ENCODE measurements around the gene GAS2. TPM values are rescaled to one million over a fixed set of nuclear protein-coding genes. Genes with fewer than 3 reads are reported as not detected.

The GAS2 gene
- polyA plus RNA-seq, 1 donor = 6.0 TPM

DNA sequence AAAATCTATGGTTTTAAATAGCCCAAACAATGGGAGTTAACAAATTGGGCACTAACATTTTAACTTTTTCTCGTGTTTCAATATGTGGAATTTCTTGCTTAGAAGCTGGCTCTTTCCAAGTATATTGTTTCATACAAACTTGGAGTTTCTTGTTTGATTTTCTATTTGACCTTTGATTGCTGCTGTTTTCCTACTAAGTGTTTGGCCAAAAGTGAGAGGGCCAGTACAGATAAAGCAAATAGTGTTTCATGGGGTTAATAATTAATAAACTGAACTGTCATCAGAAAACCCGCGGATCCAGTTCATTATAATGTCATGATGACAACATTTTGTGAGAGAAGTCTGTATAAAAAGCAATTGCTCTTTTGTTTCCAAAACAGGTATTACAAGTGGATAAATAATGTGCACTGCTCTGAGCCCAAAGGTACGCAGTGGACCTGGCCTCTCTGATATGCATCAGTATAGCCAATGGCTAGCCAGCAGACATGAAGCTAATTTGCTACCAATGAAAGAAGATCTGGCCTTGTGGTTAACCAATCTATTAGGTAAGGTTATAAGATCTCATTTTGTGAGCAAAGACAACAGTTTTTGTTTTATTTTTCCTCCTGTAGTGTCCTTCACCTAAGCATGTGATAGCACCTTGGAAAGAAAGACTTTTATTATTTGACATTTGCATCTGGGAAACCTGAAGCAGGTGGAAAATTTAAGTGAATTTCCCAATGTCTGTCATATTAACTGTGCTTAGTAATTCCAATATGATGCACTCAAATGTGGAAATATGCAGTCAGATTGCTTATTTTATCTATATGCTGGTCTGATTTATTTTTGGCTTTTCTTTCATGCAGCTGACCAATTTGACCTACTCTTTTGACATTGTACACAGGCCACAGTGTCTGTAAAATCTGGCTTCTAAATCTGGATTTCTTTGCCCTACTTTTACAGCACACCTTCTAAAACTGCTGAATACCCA lies 8.3 kb downstream of the GAS2 start:
- no peak for DNase-seq

DNA sequence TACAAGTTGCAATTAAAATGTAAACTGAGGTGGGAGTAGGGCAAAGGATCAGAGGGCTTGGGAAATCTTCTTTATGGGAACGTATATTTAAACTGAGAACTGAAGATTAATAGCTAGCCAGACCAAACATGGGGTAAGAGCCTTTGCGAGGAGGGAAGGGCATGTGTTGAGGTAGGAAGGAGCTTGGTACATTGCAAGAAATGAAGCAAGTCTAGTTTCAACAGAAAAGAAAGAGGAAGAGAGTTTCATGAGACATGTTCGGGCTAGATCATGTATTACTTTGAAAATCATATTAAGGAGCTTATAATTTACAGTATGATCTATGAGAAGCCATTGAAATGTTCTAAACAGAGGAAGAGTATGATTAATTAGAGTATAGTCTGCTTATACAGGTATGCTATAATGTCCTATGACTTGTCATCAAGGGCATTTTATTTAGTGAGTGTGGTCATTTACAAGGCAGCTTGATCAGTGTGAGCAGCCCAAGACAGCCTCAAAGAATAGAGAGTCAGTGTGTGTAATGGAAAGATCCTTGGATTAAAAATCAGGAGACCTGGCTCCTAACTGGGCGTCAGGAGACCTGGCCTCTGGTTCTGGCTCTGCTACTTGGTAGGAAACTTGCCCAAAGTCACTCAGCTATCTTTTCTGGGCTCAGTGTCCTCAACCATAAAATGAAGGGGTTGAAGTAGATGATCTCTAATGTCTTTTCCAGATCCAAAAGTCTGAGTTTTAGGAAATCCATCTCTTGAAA lies 10.9 kb downstream of the GAS2 start:
- DNase-seq = peak; percentile 77

DNA sequence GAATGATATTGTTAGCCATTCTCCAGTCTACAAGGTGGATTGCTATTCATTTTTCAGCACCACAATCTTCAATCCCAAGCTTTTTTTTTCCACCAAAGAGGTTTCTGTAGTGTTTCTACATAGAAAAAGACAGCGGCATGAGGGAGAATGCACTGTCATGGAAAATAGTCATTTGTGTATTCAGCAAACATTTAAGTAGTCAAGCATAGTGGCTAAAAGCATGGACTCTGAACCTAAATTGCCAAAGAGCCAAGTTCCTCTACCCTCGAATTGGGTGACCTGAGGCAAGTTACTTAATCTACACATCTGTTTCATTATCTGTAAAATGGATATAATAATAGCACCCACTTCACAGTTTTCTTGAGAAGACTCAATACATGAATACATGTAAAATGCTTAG lies 14.2 kb downstream of the GAS2 start:
- no peak for DNase-seq

DNA sequence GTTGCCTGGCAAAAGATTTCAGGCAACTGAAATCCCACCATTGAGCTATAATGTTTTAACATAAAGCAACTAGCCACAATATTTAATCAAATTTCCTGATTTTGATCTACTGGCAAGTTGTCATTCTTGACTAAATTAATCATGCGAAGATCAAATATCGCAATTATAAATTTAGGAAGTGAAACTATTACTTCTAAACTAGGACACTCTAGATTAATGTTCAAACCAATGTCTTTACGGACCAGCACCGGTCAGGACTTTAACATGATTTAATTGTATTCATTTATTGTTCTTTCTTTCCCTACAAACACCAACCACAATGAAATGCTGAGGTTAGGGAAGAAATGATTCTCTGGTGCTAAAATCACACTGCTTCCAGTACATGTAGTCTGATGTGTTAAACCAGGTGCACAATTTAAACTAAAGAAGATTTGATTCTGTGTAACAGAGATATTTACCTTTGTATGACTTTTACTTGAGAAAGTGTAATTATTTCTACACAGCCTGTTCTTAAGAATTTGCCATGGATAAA lies 14.9 kb downstream of the GAS2 start:
- no peak for DNase-seq

DNA sequence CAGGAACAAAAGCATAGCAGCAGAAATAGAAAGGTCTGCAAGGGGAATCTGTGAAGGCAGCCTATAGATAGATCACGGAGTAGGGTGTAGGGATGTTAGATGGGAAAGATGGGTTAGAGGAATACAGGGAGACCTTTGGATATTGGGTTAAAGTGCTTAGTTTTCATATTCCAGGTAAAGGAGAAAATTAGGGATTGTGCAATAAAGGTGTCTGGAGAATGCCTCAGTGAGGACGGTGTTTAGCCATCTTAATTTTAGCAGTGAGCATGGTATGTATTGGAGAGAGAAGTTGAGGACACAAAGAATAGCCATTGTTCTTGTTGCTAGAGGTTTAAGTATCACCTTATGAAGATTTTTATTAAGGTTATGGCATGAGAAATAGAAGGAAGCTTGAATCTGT lies 17.7 kb downstream of the GAS2 start:
- DNase-seq = no peak

DNA sequence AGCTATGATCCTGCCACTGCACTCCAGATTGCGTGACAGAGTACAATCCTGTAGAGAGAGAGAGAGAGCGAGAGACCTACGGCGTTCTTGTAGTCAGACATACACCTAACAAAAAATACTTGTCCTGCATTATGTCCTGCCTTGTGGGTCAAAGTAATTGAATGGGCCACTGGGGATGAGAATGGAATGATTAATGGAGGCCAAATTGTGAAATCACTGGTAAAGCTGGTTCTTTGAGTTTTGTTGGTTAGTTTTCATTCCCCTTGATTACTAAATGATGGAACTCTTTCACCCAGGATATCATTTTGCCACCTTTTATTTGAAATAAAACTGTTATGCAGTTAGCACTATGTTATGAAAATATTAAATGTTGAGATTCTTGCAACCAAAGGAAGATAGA lies 18.7 kb downstream of the GAS2 start:
- DNase-seq = no peak

DNA sequence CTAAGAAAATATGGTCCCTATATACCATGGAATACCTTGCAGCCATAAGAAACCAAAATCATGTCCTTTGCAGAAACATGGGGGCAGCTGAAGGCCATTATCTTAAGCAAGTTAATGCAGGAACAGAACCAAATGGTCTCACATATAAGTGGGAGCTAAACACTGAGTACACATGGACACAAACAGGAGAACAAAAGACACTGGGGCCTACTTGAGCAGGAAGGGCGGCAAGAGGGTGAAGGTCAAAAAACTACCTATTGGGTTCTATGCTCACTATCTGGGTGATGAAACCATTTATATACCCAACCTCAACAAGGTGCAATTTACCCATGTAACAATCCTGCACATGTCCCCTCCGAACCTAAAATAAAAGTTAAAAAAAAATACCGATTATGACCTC lies 22.5 kb downstream of the GAS2 start:
- no peak for DNase-seq

DNA sequence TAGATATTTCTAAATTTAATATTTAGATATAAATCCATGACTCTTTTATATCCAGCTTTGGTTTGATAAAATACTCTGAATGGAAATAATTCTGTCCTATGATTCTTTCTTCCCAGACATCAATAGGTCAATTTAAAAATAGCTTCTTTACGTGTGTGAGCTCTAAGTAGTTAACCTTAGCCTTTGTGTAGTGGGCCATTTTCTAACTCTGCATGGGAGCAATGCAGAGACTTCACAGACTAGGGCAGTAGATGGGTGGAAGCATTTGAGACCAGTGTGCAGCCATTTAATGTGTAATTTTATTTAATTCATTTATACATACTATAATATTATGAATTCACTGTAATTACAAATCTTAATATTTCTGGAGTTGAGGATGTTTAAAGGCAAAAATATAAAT lies 23.8 kb downstream of the GAS2 start:
- DNase-seq = no peak

DNA sequence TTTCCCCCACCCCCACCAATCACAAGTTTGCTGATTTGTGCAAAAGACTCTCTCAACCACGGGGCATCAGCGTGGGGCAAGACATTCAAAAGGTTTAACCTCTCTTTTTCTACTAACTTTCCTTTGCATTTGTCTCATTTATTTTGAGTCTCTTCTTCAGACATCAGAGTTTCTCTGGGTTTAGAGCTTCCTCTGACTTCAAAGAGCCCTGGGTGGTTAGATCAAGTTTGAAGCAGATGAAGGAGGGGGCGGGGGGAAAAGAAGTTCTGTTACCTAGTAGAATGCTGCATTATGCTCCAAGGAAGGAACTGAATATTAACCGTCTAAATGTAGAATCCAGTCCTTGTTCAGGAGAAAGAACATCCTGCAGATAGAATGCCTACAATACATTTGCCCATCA lies 24.5 kb downstream of the GAS2 start:
- no peak for DNase-seq

DNA sequence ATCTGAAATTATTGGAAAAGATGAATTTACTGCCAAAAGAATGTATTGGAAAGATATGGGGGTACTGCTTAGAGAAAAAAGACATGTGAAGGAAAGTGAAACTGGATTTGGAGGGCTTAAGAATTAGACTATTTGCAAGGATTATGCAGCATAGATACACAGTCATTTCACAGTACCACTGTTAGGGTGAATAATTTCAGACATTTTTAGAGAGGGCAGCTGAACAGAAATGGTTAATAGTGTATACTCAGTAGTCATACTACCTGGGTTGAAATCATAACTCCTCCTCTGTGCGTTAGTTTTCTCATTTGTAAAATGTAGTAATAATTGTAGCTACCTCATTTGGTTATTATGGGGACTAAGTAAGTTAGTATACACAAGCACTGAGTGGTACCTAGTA lies 33.0 kb downstream of the GAS2 start:
- DNase-seq = no peak

DNA sequence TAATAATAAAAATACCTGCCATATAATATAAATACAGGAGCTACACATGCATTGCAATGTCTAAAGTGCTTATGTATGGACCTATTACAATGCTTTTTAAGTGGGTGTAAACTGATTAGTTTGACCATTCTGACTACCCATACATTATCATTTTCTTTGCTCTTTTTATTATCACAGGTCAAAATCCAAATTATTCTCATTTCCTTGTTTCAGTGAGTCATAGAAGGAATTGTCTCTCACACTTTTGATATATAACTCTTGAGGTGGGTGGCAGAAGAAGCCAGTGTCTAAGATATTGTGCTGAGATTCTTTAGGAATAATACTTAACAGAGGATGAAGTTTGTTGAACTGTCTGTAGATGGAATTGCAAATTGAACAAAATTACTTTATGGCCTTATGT lies 35.6 kb downstream of the GAS2 start:
- DNase-seq = no peak

DNA sequence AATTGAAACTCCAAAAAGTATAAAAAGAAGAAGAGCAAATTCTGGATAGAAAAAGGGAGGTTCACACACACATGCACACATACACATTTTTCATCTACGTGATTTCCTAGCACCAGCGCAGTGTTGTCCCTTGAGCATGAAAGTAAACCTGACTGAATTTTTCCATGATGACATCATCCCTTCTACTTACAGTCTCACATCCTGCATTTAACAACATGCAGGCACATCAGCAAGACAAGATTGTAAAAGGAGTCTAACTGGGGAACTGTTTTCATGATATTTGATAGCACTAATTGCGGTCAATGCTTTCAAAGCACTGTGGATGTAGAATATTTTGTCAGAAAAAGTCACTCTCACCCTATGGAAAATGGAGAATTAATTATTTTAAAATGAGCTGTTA lies 36.6 kb downstream of the GAS2 start:
- DNase-seq = peak; percentile 71

DNA sequence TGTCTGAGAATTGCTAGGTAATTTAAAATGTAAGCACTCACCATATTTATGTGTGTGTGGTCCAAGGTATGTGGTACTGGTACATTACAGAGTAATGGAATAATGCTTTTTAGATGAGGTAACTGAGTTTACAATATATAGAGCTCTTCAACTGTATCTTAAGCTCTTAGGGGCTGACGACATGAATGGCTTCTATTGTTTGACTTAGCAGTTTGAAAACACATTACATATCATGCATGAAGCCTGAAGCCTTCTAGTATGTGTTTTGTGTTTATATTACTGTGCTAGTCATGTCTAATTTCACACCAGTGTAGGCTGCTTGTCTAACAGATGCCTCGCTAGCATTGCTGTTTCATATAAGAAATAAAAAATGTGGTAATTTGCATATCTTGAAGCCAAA lies 37.2 kb downstream of the GAS2 start:
- no peak for DNase-seq

DNA sequence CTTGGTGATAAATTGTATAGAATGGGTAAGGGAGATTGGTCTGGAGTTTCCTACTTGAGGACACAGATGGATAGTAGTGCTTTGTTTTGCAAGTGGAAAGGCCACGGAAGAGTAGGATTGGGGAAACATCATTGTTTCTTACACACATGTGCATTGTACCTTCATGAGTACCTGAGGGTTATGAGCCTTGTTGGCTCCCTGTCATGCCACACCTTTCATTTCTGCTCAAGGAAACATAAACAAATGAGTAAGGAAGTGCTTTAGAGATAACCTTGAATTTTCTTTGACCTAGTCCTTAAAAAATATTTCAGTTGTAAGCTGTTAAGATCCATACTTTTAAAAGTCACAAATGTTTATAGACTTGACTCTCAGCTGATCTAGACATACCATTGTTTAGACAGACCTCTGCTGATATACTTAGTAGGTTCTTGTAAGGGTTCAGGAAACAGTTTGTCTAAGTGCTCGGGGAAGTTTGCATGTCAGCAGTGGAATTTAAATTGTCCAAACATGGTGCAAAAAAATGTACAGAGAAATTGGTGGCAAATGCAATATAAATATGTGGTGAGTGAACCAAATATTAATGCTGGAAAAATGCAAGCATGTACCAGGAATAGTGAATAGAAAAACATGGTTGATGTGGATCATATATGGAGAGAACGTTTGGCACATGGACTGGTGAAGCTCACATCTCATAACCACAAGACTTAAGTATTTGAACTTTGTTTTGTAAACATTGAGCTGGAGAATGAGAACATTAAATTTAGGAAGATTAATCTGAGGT lies 40.9 kb downstream of the GAS2 start:
- DNase-seq = no peak

DNA sequence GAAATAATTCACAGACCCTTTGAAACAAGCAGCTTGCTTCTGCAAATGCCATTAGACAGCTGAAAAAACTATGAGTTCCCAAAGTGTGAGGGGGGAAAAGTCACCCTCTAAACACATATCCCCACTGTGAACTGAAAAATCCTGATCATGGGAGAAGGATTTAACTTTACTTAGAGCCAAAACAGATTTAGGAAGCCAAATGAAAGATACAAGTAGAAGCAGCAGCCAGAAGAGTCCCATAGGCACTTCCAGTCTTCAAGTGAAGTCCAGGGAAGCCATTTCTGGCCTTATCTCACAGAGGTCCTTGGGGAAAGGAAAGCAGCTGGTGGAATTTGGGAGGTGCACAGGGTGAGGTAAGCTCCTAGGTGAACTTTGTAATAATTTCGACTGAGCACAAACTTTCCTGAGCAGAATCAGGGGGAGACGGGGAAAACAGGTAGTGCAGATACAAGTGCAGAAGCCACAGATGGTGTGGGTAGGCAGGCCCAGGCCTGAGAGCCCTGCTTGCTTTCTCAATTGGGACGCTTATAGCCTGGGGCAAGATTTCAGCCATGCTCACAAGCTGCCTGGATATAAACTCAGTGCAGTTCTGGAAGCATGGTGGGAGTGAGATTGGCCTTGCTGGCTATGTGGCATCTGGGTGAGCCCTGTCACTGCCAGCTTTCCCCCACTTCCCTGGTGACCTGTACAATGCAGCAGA lies 44.8 kb downstream of the GAS2 start:
- DNase-seq = no peak

DNA sequence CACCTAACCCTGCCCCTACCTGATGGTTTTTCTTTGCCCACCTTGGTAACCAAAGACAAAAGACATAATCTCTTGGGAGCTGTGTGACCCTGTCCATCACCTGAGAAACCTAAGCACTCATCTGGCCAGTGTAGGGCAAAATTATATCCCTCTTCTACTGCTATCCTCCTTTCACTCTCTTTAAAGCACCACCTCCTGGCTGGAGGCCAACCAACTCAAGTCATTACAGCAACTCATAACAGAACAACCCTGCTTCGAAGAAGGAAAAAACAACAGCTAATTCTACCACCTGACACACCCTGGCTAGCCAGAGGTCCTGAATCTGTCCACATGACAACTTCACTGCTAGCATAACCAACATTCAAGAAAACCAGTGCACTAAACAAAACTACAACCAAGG lies 45.5 kb downstream of the GAS2 start:
- no peak for DNase-seq

DNA sequence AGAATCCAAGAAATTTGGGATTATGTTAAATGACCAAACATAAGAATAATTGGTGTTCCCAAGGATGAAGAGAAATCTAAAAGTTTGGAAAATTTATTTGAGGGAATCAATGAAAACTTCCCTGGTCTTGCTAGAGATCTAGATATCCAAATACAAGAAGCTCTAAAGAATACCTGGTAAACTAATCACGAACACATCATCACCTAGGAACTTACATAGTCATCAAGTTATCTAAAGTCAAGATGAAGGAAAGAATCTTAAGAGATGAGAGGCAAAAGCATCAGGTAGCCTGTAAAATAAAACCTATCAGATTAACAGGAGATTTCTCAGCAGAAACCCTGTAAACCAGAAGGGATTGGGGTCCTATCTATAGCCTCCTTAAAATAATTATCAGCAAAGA lies 46.9 kb downstream of the GAS2 start:
- no peak for DNase-seq

DNA sequence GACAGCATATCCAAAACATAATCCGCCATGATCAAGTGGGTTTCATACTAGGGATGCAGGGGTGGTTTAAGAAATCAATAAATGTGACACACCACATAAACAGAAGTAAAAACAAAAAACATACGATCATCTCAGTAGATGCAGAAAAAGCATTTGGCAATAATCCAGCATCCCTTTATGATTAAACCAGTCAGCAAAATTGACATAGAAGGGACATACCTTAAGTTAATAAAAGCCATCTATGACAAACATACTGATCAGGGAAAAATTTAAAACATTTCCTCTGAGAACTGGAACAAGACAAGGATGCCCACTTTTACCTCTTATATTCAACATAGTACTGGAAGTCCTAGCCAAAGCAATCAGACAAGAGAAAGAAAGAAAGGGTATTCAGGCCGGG lies 49.6 kb downstream of the GAS2 start:
- no peak for DNase-seq

DNA sequence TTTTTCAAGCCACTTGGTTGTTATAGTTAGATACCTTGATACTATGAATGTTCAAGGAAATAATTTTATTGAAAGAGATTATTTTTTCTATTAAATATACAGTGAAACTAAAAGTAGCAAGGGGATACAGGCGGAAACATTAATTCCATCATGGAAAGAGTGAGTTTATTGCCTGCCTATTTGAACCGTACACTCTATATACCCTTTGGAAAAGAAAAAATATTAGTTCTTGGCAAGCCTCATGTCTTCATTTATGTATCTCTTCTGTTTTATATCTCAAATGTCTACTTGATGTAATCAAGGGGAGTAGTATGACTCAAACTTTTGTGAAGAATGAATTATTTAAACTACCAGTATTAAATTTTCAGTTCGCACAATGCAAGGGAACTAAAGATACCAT lies 54.0 kb downstream of the GAS2 start:
- no peak for DNase-seq

DNA sequence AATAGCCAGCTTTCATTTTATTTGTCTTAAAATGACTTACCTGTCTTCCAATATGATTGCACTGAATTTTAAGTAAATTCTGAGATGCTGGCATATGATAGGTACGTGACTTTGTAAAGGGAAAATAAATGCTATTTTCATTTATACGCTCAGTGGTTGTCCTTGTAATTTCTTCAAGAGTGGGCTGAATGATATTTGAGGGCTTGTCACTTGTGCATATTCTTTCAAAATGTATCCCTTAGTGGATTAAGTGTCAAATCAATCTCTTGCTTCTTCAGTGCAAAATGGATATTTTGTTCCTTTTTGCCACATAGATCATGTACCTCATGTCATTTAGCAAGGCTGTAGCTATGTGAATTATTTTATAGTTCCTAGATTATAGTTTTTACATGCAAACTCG lies 56.9 kb downstream of the GAS2 start:
- DNase-seq = no peak

DNA sequence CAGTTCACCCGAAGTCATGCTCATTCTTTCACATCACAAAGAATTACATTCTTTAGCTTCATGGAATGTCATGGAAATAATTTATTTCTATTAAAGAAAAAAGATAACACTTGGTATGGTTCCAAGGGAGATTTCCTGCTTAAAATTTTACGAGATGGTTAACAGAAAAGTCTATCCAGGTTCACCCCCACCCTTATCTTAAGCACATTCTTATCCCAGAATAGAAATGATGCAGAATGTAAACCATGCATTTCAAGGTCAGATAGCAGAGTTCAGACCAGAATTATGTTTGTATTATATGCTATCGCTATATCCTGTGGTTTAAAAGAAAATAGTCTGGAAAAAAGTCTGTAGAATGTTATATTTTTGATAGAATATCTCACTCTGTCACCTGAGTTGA lies 58.7 kb downstream of the GAS2 start:
- DNase-seq = no peak

Measured in hindlimb muscle (tissue), 1 donor.